ENCODE data around the gene PREPL.

The PREPL gene

DNA sequence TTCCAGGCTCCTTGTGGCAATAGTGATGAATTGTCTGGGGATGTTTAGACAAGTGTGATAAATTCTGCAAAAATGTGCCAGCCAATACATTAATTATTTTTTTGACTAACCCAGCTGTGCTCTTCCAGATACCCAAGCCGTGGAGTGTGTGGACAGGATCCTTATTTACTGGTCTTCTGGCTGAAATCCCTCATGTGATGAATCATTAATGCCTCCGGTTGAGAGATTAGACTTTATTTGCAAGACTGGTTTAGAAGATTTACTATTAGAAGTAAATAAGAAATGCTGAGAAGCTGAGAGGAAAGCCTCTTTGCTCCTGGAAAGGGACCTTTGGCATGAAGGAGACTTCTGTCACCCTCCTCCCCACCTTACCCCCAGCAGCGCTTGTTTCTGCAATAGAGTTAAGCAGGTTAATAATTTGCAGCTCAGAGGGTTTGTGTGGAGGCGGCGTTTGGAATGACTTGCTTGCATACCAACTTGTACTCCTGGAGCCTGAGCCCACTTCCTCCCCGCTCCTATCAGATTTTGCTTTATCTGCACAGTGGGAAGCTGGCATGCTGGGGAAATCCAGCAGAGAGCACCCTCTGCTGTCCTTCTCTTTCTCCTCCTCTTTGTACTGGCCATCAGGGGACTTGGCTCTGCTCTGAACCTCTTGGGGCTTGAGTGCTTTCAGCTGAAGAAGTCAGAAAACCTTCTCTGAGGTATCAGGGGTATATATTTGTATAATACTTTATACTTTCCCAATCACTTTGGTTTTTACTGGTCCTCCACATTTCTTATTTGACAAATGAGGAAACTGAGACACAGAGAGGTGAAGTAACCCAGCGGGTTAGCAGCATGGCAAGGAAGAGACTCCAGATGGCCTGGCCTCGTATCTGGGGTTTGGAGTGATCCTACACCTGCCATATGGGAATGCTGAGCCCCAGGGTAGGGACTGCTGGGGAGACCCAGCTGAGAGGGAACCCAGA is 69.7 kb downstream of the PREPL start:
- peak; percentile 69 for DNase-seq

DNA sequence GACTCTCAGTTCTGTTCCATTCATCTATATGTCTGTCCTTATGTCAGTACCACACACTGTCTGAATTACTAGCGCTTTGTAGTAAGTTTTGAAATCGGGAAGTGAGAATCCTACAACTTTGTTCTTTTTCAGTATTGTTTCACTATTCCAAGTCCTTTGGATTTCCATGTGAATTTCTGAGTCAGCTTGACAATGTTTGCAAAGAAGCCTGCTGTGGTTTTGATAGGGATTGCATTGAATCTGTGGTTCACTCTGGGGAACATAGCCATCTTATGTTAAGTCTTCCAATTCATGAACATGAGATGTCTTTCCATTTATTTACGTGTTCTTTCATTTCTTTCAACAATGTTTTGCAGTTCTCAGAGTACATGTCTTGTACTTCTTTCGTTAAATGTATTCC is 71.0 kb downstream of the PREPL start:
- no peak for DNase-seq

- DNase-seq = no peak
Measured at GRCh38 chr2:44286884-44287638, 74.2 kb downstream of the PREPL start.

GRCh38 chr2:44286119-44286883 is 75.0 kb downstream of the PREPL start:
- no peak for DNase-seq

DNA sequence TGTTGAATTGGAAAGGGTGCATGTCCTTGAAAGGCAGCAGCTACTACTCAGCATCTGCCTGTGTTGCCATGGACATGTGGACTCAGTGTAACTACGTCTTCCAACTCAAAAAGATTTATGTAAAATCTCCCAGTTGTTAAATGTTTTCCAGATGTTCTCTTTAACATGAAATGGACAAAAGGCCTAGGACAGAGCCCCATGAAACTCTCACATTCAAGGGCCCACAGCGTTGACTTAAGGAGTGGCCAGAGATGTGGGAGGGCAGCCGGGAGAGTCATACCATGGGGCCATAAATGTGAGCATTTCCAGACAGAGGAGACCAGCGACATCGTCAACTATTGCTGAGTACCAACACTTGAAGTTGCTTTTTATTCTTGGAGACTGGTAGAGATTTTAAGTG is 76.1 kb downstream of the PREPL start:
- no peak for DNase-seq

DNA sequence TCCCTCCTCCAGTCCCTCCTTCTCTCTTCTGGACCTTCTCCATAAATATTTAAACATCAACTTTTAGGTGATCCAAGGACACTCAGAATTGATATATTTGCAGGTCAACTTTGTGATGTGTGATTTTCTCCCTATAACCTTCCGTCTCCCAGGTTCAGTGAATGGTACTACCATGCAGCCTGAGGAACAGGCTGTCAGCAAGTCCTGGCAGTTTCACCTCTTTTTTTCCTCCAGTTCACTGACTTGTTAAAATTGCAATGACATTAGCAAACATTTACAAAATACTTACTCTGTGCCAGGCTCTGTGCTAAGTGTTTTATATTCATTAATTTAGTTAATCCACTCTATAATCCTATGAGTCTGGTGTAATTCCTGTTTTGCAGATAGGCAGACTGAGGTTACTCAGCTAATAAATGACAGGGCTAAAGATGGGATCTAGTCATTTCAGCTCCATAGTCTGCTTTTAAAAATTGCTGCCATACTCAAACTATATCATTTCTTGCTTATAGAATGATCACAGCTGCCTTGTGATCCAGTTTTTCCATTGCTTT is 78.1 kb downstream of the PREPL start:
- no peak for DNase-seq

- no peak for DNase-seq
Measured at GRCh38 chr2:44280869-44281268, 80.4 kb downstream of the PREPL start.

GRCh38 chr2:44277541-44277940 is 83.8 kb downstream of the PREPL start:
- DNase-seq = no peak

DNA sequence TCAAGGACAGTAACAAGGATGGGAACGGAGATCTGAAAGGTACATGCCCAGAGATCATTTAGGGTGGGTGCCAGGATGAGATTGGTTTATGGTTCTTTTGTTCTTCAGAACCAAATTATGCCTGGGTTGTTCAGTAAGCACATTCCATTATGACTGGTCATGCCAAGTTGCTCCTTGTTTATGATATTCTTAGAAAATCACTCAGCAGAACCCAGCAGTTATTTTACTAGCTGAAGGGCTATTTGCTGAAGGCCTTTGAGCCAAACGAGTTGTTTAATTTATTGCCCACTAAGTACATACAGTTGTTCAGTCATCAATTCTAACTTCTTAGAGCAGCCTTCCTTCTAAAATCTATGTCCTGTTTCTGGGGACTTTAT is 85.4 kb downstream of the PREPL start:
- DNase-seq = no peak

DNA sequence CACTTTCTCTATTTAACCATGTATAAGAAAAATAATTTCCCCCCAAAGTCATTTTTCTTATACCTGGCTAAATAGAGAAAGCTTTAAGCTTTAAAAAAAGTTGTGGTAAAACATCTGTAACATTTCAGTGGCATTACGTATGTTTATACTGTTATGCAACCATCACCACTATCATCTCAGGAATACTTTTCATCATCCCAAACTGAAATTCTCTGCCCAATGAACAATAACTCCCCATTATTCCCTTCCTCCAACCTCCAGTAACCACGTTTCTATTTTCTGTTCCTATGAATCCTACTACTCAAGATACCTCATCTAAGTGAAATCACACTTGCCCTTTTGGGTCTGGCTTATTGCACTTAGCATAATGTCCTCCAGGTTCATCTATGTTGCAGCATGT is 87.7 kb downstream of the PREPL start:
- DNase-seq = no peak

DNA sequence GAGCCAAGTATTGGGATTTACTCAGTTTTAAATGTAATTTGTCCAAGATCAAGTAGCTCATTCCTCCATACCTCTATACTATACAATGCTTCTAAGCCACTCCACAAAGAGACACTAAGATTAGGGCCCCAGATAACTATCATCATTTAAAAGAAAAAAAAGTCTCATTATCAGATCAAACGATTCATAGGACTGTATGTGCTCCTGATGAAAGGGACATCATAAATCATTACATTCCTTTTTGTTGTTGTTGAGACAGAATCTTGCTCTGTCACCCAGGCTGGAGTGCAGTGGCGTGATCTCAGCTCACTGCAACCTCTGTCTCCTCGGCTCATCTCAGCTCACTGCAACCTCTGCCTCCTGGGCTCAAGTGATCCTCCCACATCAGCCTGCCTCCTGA is 88.2 kb downstream of the PREPL start:
- no peak for DNase-seq

DNA sequence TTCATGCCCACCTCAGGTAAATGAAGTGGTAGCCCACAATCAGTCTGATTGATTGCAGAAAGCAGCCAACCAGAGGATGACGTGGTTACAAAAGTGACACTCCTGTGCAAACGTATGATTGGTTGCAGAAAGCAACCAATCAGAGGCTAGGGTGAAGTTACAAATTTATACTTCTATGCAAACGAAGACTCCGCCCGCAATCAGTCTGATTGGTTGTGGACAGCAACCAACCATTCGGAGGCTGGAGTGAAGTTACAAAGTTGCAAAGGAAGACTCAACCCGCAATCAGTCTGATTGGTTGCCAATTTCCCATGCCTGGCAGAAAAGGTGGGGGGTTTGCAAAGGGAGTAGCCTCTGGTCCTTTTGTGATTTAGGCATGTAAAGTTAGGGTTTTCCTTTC is 90.0 kb downstream of the PREPL start:
- no peak for DNase-seq

DNA sequence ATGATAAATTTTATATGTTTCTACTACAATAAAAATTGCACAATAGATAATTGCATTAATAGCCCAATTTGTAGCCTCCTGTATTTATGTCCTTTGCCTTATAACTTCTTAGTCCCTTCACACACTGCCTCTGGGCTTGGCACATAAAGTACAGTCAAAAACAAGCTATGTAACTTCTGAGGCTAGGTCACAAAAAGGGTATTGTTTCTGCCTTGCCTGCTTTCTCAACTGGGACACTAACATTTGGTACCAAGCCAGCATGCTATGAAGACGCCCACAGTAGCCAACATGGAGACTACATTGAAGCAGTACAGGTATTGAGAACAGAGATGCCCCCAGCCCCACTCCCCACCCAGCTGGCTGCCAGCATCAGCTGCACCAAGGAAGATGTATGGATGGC is 91.5 kb downstream of the PREPL start:
- DNase-seq = no peak

DNA sequence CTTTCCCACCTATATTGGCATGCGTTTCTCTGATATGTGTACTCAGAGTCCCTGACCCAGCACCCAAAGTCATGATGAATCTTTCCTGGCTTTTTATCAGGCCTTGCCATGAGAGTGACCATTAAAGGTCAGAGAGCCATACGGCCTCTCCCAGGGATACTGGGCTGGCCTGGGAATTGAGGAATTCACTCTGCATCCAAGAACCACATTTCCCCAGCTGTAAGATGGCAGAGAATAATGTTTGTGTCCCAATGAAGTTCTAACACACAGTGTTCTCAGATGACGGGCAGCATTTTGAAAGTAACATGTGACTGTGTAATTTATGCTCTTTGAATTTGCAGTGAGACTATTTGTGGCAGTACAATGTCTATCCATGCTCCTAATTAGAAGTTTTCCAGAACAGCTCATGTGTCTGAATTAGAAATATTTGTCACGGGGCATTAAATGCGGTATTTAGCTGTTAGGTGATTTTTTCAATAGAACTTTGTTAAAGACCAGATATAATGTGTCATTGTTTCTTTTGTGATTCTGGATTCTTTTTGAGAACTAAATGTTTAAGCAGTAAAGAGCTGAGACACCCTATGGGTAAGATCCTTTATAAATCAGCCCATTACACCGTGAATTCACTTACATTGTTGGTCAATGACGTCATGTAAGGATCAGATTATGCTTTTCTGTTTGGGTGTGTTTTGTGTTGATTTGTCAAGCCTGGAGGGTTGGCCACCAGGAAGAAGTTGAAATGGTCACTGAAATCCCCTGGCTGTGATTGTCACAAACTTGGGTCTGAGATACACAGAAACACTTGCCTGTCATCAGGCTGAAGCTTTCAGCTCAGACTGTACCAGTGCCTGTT is 93.3 kb downstream of the PREPL start:
- no peak for DNase-seq
